ENCODE measurements around the gene CDK5RAP1.

DNA sequence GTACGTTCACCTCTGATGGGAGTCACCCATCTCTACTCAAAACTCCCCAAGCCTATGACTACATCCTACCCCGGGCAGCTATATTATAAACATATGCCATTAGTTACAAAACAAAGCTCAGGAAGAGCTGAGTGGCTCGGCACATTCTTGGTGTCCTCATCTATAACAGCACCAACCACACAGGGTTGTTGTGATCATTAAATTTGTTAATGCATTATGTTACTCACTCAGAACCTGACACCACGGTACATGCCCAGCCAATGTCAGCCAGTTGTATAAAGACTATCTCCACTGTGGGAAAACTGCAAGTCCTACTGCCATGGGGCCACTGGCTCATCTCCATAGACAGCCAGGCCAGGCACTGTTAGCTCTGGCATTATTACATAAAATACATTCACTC lies 7.7 kb downstream of the CDK5RAP1 start:
- TF ChIP-seq, protein P1, sequence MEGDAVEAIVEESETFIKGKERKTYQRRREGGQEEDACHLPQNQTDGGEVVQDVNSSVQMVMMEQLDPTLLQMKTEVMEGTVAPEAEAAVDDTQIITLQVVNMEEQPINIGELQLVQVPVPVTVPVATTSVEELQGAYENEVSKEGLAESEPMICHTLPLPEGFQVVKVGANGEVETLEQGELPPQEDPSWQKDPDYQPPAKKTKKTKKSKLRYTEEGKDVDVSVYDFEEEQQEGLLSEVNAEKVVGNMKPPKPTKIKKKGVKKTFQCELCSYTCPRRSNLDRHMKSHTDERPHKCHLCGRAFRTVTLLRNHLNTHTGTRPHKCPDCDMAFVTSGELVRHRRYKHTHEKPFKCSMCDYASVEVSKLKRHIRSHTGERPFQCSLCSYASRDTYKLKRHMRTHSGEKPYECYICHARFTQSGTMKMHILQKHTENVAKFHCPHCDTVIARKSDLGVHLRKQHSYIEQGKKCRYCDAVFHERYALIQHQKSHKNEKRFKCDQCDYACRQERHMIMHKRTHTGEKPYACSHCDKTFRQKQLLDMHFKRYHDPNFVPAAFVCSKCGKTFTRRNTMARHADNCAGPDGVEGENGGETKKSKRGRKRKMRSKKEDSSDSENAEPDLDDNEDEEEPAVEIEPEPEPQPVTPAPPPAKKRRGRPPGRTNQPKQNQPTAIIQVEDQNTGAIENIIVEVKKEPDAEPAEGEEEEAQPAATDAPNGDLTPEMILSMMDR (conservative IDR thresholded peaks at IDR 0.05; ENCODE audit: low read length), result no peak
- no peak for TF ChIP-seq EZH2phosphoT487 (IDR thresholded peaks at IDR 0.05; ENCODE audit: borderline replicate concordance, low read depth, low read length)
